MM.1S (cell line): ENCODE data around the gene B9D2.

Experiments
- DNase-seq: peaks from one replicate; pipeline ENCODE4 v3.0.0-alpha.2; 2015
- H2AFZ ChIP-seq: fragments of 300-600 bp; sonication (generic); 2 replicates; pipeline ENCODE4 v1.6.0; 2016; ENCODE audit warnings: antibody characterized with exemption, low read length
- H3F3A ChIP-seq: fragments of 300-600 bp; sonication (generic); 2 replicates; pipeline ENCODE4 v1.6.1; 2016; ENCODE audit warnings: mild to moderate bottlenecking, antibody characterized with exemption, low read length, moderate library complexity, mixed read lengths; ENCODE audit not compliant: insufficient read depth
- H3K27ac ChIP-seq: fragments of 300-600 bp; sonication (generic); 2 replicates; pipeline ENCODE4 v1.5.1; 2016; ENCODE audit warnings: mild to moderate bottlenecking, low read length
- H3K27me3 ChIP-seq: fragments of 300-600 bp; sonication (generic); replicated peaks from 2 replicates; pipeline ENCODE4 v1.6.0; 2016; ENCODE audit warnings: low read length; ENCODE audit not compliant: insufficient read depth
- H3K36me3 ChIP-seq: fragments of 300-600 bp; sonication (generic); replicated peaks from 2 replicates; pipeline ENCODE4 v1.6.1; 2016; ENCODE audit warnings: mild to moderate bottlenecking, low read length, mixed read lengths; ENCODE audit not compliant: insufficient read depth
- H3K4me1 ChIP-seq: fragments of 300-600 bp; sonication (generic); 2 replicates; pipeline ENCODE4 v1.6.1; 2016; ENCODE audit warnings: low read length, mixed read lengths
- H3K4me2 ChIP-seq: fragments of 300-600 bp; sonication (generic); 2 replicates; pipeline ENCODE4 v1.6.0; 2016; ENCODE audit warnings: low read depth, low read length
- H3K4me3 ChIP-seq: fragments of 300-600 bp; sonication (generic); 2 replicates; pipeline ENCODE4 v1.5.1; 2016; ENCODE audit warnings: low read length, mixed read lengths
- H3K79me2 ChIP-seq: fragments of 300-600 bp; sonication (generic); 2 replicates; pipeline ENCODE4 v1.6.1; 2016; ENCODE audit warnings: mixed run types, low read length, mixed read lengths
- H3K9ac ChIP-seq: fragments of 300-600 bp; sonication (generic); 2 replicates; pipeline ENCODE4 v1.6.1; 2016; ENCODE audit warnings: low read length, mixed read lengths
- H3K9me2 ChIP-seq: fragments of 300-600 bp; sonication (generic); replicated peaks from 2 replicates; pipeline ENCODE4 v1.6.1; 2016; ENCODE audit warnings: mild to moderate bottlenecking, low read length, mixed read lengths; ENCODE audit not compliant: insufficient read depth
- H3K9me3 ChIP-seq: fragments of 300-600 bp; sonication (generic); replicated peaks from 2 replicates; pipeline ENCODE4 v1.6.1; 2016; ENCODE audit warnings: mild to moderate bottlenecking, low read length, mixed read lengths; ENCODE audit not compliant: insufficient read depth
- H4K20me1 ChIP-seq: fragments of 300-600 bp; sonication (generic); 2 replicates; pipeline ENCODE4 v1.6.1; 2016; ENCODE audit warnings: mild to moderate bottlenecking, low read length, moderate library complexity, mixed read lengths; ENCODE audit not compliant: insufficient read depth
- CTCF ChIP-seq: fragments of 300-600 bp; sonication (generic); IDR thresholded peaks from 2 replicates; pipeline ENCODE4 v1.5.1; 2016; ENCODE audit warnings: antibody characterized with exemption, low read length, mixed read lengths
- EZH2 ChIP-seq: fragments of 300-600 bp; sonication (generic); optimal IDR thresholded peaks from 2 replicates; pipeline ENCODE3; 2017; ENCODE audit warnings: low read depth, mild to moderate bottlenecking, antibody characterized with exemption, low read length, mixed read lengths
- EZH2phosphoT487 ChIP-seq: fragments of 300-600 bp; sonication (generic); IDR thresholded peaks from 2 replicates; pipeline ENCODE4 v1.6.1; 2018; ENCODE audit warnings: antibody characterized with exemption, low read length

B9D2 gene

GRCh38 chr19:41335467-41335866 is 28.5 kb downstream of the B9D2 start:
- Histone ChIP-seq H3K79me2 (no peaks in the 10 kb centered on the region), H3K4me1 (no peaks in the 10 kb centered on the region), H3F3A (no peaks in the 10 kb centered on the region), H3K9me3 (no peaks in the 10 kb centered on the region), H3K4me2 (no peak overlapping the region), H3K4me3 (no peak overlapping the region), H3K36me3 (no peaks in the 10 kb centered on the region), H3K9me2 (no peaks in the 10 kb centered on the region), H2AFZ (no peak overlapping the region), H4K20me1 (no peaks in the 10 kb centered on the region), H3K9ac (no peak overlapping the region), H3K27ac (no peak overlapping the region), H3K27me3 (no peaks in the 10 kb centered on the region)
- DNase-seq = no peak
- TF ChIP-seq CTCF = no peak
- TF ChIP-seq EZH2phosphoT487 = no peak
- no peak for TF ChIP-seq EZH2

- Histone ChIP-seq H3K9me3 (no peaks in the 10 kb centered on the region), H3K79me2 (no peaks in the 10 kb centered on the region), H3K27me3 (no peaks in the 10 kb centered on the region), H4K20me1 (no peaks in the 10 kb centered on the region), H3F3A (no peaks in the 10 kb centered on the region), H3K4me1 (no peaks in the 10 kb centered on the region), H3K36me3 (no peaks in the 10 kb centered on the region), H3K9me2 (no peaks in the 10 kb centered on the region), H3K4me3 (no peak overlapping the region), H3K27ac (no peak overlapping the region), H2AFZ (no peak overlapping the region), H3K9ac (no peak overlapping the region), H3K4me2 (no peak overlapping the region)
- DNase-seq = no peak
- TF ChIP-seq CTCF = no peak
Observed at GRCh38 chr19:41334793-41335192, 29.2 kb downstream of the B9D2 start.

GRCh38 chr19:41332468-41332867 is 31.5 kb downstream of the B9D2 start:
- Histone ChIP-seq H3K79me2 (no peaks in the 10 kb centered on the region), H3K4me1 (peaks cover 13% of the 10 kb centered on the region)

More at GRCh38 chr19:41332468-41332867, 31.5 kb downstream of the B9D2 start:
- H4K20me1 ChIP-seq = no peaks in the 10 kb centered on the region
- H3K36me3 ChIP-seq = no peaks in the 10 kb centered on the region
- no peak for TF ChIP-seq CTCF
- TF ChIP-seq EZH2 = no peak
- TF ChIP-seq EZH2phosphoT487 = no peak
- no peak overlapping the region for H2AFZ ChIP-seq
- H3K4me2 ChIP-seq = no peak overlapping the region
- no peaks in the 10 kb centered on the region for H3K9me3 ChIP-seq
- no peaks in the 10 kb centered on the region for H3K9me2 ChIP-seq
- no peak for DNase-seq
- no peak overlapping the region for H3K9ac ChIP-seq
- no peak overlapping the region for H3K4me3 ChIP-seq
- H3F3A ChIP-seq = peaks cover 12% of the 10 kb centered on the region
- H3K27ac ChIP-seq = no peak overlapping the region
- no peaks in the 10 kb centered on the region for H3K27me3 ChIP-seq
